ENCODE results near the gene DKKL1.

- TF ChIP-seq POLR2AphosphoS5 (IDR thresholded peaks at IDR 0.05) = no peak
- TF ChIP-seq, protein P1, sequence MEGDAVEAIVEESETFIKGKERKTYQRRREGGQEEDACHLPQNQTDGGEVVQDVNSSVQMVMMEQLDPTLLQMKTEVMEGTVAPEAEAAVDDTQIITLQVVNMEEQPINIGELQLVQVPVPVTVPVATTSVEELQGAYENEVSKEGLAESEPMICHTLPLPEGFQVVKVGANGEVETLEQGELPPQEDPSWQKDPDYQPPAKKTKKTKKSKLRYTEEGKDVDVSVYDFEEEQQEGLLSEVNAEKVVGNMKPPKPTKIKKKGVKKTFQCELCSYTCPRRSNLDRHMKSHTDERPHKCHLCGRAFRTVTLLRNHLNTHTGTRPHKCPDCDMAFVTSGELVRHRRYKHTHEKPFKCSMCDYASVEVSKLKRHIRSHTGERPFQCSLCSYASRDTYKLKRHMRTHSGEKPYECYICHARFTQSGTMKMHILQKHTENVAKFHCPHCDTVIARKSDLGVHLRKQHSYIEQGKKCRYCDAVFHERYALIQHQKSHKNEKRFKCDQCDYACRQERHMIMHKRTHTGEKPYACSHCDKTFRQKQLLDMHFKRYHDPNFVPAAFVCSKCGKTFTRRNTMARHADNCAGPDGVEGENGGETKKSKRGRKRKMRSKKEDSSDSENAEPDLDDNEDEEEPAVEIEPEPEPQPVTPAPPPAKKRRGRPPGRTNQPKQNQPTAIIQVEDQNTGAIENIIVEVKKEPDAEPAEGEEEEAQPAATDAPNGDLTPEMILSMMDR (IDR thresholded peaks at IDR 0.05) = no peak
- TF ChIP-seq POLR2A (IDR thresholded peaks at IDR 0.05) = no peak
Measured at GRCh38 chr19:49383599-49383998, 19.9 kb downstream of the DKKL1 start.
